GM13977 (cell line): ENCODE results near the gene FIG4.
"Not testable (repeated sequence)": the region's sequence is repeated elsewhere in the genome, so short reads cannot be mapped to it uniquely, and the experiment has no call there.

ENCODE experiments used
- DNase-seq: peaks from one replicate; pipeline ENCODE4 v3.0.0; 2012; ENCODE audit warnings: low spot score
- CTCF ChIP-seq: IDR thresholded peaks from 2 replicates; pipeline ENCODE4 v1.5.1; 2012; ENCODE audit warnings: mild to moderate bottlenecking, control low read depth; ENCODE audit not compliant: insufficient read depth; ENCODE audit errors: extremely low read depth, missing control alignments
- in situ Hi-C: fragments of 300-500 bp; cut with MboI; formaldehyde crosslinking; loops from one replicate; pipeline ENCODE4 v1.12.0; 2022; ENCODE audit warnings: low sequenced_read_pairs, low pct_unique_long_range_greater_than_20kb, mixed read lengths, inconsistent platforms; ENCODE audit not compliant: unreplicated experiment

The FIG4 gene

GRCh38 chr6:109722011-109722410 lies 30.9 kb downstream of the FIG4 start:
- in situ Hi-C loops: loop anchor here (25.0 kb wide), 1 partner anchor 665 kb away; no protein-coding TSS in a partner anchor
- no peak for TF ChIP-seq CTCF
- DNase-seq: no peak

- no peak for TF ChIP-seq CTCF
- DNase-seq: no peak
- in situ Hi-C loops: loop anchor here (25.0 kb wide), 1 partner anchor 665 kb away; no protein-coding TSS in a partner anchor
Observed at GRCh38 chr6:109722564-109723254, 31.6 kb downstream of the FIG4 start.

GRCh38 chr6:109725250-109725649 lies 34.2 kb downstream of the FIG4 start:
- DNase-seq, in situ Hi-C loops: not testable (repeated sequence)

GRCh38 chr6:109736273-109737025 lies 45.4 kb downstream of the FIG4 start:
- DNase-seq: no peak
- TF ChIP-seq CTCF: no peak
- in situ Hi-C loops: no loop called here

- no peak for TF ChIP-seq CTCF
- in situ Hi-C loops: no loop called here
- DNase-seq: no peak
Observed at GRCh38 chr6:109738255-109738654, 47.2 kb downstream of the FIG4 start.

- no peak for TF ChIP-seq CTCF
- DNase-seq: no peak
- in situ Hi-C loops: no loop called here
Observed at GRCh38 chr6:109738667-109739066, 47.6 kb downstream of the FIG4 start.

- in situ Hi-C loops: no loop called here
- no peak for DNase-seq
- no peak for TF ChIP-seq CTCF
Observed at GRCh38 chr6:109739686-109740085, 48.6 kb downstream of the FIG4 start.
